HG03575 (cell line): ENCODE results near the gene OR56A4.

Source experiments
- ATAC-seq: cut with Tn5 transposase; IDR thresholded peaks from one replicate; pipeline ENCODE4 v1.9.1; 2021; ENCODE audit not compliant: unreplicated experiment, insufficient number of reproducible peaks, low FRiP score; ENCODE audit errors: extremely low read depth

Gene OR56A4, protein sequence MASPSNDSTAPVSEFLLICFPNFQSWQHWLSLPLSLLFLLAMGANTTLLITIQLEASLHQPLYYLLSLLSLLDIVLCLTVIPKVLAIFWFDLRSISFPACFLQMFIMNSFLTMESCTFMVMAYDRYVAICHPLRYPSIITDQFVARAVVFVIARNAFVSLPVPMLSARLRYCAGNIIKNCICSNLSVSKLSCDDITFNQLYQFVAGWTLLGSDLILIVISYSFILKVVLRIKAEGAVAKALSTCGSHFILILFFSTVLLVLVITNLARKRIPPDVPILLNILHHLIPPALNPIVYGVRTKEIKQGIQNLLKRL

DNA sequence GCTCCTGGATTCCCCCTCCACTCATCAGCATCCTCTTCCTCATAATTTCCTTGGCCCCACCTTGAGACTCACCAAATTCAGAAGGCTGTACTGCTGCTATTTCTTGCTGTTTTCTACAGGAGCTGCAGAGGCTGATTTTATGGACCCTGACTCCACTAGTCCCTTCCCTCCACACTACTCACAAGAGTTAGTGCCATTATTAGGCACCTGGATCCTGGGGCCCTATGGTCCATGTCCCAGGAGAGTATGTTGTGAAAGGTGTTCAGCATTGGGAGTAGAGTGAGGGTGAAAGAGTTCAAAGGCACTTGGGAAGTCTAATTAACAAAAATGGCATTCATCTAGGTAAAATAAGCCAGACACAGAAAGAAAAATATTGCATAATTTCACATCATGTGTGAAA lies at the start of gene OR56A4:
Gene OR56A4 (minus strand): TSS at position 101 of the 400 bp plus-strand sequence. CDS start 3,954 bp downstream, outside the sequence.
- no peak for ATAC-seq

DNA sequence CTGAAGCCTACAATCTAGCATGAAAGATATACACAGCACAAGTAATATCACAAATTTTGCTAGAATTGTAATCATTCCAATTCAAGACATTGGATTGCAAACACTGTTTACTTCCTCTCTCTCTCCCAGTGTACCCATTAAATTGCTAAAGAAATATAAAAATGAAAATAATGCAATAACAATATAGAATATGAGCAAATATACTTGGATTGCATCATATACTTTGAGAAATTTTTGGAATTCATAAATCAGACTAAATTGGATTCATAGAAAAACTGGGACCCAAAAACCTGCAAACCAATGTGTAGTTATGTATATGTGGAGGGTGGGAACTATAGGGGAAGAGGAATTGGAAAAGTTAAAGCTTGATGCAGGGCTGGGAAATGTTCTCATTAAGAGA lies 48.8 kb upstream of the OR56A4 start:
- ATAC-seq, result no peak

DNA sequence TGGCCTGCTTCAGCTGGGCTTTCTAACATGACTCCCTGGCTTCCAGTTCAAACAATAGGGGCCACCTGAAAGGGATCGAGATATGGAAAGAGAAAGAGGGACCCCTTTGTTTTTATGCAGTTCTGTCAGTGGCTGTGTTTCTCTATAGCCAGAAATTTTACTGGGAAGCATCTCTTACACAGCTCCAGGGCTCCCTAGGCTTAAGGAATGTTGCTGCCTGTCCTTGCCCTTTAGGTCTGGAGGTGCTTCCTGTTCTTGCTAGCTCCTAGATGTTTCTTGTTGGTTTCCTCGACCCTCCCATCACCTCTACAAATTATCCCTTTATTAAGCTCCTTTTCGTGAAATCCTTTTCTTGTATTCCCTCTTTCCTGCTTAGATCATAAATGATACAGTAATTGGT lies 45.6 kb upstream of the OR56A4 start:
- no peak for ATAC-seq

DNA sequence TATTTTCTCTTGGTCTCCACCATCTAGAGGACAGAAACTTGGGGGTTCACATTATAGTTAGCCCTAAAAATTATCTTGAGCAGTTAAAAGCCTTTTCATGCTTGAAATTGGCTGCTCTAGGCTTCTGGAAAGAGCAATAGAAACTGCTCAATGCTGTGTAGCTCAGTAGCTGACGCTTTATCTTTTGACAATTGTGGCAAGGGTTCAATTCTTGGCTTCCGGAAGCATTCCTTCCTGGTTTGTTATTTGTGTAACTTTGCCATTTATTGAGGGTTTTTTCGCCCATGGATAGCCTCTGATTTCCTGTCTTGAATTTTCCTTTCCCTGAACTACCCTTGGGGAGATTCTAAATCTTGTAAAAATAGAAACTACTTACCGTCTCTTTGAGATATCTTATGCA lies 34.1 kb upstream of the OR56A4 start:
- no peak for ATAC-seq

DNA sequence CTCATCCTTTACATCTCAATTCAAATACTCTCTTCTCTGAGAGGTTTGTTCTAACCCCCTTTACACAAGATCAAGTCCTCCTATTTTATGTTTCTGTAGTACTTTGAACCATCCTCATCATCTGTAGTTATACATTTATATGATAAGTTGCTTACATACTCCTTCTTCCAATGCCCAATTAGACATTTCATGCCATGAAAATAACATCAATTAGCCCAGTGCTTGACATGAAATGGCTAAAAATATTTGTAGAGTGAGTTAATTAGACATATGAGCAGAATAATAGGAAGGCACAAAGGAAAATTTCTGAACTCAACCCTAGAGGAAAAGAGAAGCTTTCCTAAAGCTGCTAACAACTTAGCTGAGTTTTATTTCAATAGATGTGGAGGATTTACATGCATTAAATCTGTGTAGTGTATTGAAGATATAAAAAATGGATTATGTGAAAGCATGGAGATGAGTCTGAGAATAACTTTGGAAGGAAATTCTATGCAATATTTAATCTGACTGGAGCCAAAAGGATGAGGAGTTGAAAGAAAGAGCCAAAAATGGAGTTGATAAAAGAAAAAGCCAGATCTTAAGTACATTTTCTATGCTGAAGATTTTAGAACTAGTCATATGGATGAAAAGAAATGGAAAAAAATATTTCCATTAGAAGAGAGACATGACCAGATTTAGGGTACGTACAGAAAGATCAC lies 24.1 kb upstream of the OR56A4 start, which contains the start of gene OR56A1:
Gene OR56A1 (minus strand): TSS at position 51 of the 698 bp plus-strand sequence. CDS start 3,066 bp downstream, outside the sequence.
- ATAC-seq, result no peak

DNA sequence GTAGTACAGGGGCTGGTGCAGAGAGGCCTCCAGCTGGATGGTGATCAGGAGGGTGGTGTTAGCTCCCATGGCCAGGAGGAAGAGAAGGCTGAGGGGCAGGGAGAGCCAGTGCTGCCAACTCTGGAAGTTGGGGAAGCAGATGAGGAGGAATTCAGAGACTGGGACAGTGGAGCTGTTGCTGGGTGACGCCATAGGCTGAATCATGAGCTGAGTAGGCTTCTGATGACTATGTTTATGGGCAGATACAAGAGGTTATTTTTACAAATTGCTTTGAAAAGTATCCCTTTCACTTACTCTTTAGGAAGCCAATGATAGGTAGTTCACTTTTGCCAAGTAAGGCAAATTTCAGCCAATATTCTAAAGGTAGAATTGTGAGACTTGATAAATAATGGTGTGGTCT lies 20.8 kb upstream of the OR56A4 start:
- no peak for ATAC-seq

DNA sequence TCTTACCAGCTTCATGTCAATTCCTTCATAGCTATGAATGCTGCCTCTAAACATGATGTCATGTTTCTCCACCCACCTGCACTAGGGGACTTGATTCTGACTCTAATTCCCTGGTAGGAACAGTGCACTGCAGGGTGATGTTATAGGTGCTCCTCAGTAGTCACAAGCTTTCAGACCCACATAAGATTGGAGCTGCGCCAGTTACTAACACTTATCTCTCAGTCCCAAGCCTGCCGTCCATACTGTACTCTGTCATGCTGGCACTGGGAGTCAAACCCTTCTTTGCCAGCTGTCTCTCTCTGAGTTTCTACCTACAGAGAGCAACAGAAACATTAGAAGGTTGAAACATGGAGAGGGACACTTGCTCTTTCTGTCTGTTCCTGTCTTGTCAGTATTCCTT lies 18.3 kb upstream of the OR56A4 start:
- no peak for ATAC-seq

DNA sequence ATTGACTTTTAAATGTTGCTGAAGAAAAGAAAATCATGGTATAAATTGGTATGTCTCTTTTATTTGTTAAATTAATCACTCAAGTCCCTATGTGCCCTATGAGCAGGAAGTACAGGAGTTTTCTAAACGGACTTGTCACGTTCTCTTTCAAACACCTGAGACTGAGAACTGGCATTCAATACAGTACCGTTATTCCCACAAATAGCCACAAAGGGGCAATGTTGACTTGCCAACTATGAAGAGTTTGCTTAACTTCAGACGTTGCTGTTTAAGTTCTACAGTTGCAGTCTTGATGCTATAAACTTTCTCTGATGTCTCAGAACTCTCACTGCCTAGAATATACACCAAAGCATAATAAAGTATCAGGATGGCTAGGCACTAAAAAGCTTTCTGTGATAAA lies 16.2 kb upstream of the OR56A4 start:
- no peak for ATAC-seq

DNA sequence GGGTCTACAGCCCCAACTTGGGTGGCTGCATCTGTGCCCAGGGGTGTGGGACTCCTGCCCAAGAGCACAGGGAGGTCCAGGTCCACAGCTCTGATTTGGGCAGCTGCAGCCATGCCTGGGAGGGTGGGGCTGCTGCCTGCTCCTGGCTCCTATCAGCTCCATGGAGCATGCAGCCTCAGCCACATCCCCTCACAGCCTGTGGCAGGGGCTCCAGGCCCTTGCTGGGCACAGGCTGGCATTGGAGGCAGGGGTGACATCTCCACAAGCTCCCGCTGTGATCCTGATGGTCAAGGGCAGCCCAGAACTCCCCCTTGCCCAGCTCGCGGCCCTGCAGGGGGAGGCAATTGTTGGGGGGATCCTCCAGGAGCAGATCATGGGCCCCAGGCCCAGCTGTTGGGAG lies 6.3 kb upstream of the OR56A4 start:
- ATAC-seq, result no peak

DNA sequence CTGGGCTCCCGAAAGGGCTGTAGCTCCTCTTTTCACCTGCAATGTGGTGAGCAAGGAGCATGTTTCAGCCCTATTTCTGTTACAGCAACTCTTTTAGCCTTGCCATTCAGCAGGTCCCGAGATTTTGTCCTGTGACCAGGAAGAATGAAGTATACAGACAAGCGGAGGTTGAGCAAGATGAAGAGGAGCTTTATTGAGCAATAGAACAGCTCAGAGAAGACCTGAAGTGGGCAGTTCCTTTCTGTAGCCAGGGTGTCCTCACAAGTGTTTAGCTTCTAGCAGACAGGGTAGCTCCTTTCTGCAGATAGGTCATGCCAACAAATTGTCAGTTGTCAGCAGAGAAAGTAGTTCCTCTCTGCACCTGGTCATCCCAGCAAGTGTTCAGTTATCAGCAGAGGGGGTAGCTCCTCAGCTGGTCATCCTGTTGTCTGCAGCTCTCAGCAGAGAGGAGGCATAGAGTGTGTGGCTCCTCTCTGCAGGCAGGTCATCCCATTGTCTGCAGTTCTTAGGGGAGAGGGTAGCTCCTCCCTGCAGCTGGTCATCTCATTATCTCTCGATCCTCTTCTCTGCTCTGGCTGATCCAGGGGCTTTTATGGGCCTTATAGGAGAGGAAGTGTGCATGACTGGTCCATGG lies 5.4 kb upstream of the OR56A4 start:
- no peak for ATAC-seq

DNA sequence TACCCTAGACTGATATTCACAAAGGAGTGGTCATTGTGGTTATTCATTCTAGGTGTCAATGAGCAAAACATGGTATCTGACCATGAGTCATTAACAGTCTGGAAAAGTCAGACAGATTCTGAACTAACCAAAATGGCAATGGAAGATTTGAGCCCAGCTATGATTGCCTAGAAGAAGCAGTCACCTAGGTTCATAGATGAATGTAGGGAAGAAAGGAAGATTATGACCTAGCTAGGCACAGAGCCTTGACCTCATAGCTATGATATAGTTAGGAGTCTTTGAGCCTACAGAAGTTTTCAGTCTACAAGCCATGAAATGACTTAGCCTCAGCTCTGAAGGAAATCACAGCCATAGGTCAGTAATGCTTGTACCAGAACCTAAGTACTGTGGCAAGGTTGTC lies 351 bp downstream of the OR56A4 start:
- no peak for ATAC-seq

DNA sequence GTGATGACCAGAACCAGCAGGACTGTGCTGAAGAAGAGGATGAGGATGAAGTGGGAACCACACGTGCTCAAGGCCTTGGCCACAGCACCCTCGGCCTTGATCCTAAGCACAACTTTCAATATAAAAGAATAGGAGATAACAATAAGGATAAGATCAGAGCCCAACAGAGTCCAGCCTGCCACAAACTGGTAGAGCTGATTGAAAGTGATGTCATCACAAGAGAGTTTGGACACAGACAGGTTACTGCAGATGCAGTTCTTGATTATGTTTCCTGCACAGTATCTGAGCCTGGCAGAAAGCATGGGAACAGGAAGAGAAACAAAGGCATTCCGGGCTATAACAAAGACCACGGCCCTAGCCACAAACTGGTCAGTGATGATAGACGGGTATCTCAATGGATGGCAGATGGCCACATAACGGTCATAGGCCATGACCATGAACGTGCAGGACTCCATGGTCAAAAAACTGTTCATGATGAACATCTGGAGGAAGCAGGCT lies 4.5 kb downstream of the OR56A4 start:
- no peak for ATAC-seq

DNA sequence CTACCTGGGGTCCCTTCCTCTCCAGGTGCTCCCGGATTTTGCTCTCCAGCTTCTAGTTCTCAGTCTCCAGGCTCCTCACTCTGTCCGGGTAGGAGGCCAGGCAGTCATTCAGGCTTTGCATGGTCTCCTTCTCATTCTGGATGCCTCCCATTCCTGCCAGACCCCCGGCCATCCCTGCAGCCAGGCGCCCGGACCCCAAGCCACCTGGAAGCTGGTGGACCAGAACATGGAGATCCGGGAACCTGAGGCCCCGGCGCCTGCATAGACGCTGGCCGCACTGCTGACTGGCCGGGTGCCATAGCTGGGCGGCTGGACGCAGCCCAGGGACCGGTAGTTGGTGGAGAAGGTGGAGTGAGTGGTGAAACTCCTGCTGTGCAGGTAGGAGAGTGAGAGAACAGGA lies 12.0 kb downstream of the OR56A4 start:
- ATAC-seq, result no peak

DNA sequence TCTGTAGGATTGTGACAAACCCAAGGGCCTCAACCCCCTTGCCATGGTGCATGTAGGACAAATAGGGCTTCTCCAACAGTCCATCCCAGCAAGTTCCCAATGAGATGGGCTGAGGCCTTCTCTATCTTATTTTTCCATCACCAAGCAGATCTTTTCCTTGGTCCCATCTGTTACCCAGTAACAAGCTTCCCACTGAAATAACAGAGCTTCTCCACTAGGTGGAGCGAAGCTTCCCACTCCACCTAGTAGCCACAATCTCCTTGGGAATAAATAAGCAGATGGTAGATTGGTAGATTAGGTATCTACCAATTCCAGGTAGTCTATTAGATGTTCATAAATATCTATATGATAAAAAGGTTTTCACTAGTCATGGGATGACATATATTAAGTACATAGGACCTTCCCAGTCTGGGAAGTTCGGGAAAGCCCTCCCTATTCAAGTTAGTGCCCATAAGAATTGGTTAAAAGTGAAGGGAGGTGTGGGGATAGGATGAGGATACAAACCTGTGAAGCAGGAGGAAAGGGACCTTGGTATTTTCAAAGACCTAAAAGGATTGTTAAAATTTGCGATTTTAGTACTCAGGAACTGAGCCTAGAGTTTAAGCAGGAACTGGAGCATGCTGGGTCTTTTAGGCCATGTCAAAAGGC lies 14.0 kb downstream of the OR56A4 start:
- no peak for ATAC-seq

DNA sequence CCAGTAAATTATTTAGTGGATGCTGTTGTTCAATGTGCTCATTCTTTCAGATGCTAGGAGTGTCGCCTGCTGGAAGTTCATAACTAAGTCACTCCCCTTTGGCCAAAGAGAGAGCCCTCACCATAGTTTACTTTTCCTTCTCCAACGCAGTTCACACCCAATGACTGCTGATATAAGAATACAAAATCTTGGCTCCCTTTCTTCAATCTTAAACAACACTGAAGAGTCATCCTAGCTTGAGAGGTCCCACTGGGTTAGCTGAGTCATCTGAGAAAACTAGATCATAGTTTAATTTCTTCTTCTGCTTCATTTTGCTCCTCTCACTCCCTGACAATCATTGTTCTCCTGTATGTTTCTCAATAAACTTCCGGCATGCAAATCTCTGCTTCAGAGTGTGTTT lies 14.6 kb downstream of the OR56A4 start:
- ATAC-seq, result no peak

DNA sequence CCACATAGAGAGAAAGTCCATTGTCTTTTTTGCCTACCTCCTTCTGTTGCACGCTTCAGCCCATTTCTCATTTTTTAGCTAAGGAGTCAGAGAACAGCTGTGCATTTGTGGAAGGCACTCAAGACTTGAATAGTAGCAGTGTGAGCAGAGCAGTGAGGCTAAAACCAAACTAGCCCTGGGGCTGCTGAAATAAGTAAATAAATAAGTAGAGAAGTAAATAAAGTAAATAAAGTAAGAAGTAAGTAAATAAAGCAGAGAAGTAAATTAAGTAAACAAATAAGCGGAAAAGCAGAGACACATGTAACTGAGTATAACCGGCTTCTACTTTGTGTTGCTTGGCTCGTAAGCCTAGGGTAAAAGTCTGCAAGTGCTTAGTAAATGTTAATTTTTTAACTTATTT lies 17.5 kb downstream of the OR56A4 start:
- no peak for ATAC-seq

DNA sequence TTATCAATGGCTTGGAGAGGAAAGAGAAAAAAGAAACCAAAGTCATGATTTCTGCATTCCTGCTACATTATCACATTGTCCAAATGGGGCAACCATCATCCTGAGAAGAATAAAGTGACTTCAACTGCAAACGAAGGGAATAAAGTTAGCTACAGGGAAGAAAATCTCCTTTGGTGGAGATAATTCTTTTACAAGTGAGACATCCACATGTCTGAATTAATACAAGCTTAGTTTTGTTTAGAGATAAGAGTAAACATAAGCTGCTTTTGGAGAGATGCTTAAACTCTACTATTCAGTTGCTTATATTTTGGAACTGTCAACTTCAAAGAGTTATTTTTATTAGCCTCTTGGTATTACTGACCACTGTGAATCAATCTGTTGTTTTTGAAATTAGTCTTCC lies 19.9 kb downstream of the OR56A4 start, which contains the start of gene OR52L1:
Gene OR52L1 (minus strand): TSS at position 101 of the 400 bp plus-strand sequence. CDS start 55 bp downstream, at position 46.
- no peak for ATAC-seq

DNA sequence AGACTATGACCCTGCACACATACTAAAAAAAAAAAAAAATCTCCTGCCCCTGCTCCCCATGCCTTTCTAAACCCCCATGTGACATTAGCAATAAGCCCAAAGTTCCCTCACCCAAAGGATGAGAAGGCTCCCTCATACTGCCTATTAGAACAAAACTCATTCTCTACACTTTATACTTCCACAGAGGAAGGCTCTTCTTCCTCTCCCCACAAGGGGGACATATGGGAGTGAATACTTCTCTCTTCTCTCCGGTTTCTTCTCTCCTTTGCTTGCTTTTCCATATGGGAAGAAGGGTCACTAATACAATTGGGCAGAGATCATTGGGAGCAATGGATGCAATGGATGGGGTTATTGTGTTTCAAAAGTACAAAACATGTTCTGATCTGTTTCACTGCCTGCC lies 23.3 kb downstream of the OR56A4 start:
- ATAC-seq, result no peak

DNA sequence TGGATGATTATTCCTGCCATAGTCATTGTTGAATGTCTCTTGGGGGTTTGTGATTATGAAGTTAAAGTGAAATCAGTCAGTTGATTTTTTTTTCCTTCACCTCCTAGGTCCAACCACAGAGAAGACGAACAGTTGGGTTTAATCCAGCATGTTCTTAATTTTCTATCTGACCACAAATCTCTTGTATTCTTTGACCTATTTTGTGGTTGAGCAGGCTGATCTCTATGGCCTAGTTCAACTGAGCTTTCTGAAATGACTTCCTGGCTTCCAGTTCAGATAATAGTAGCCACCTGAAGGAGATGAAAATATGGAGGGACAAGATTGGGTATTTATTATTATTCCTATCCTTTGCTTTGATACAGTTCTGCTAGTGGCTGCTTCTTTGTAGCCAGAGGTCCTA lies 33.2 kb downstream of the OR56A4 start:
- ATAC-seq, result no peak
